GM10248 (cell line): Measurements from ENCODE around the gene OR52E6.

Experiments used
- CTCF ChIA-PET: fragments of 300-600 bp; sonication (Branson Sonifier 250); formaldehyde crosslinking; extraction: SDS; loops from one replicate; lab custom pipeline; 2021; ENCODE audit warnings: antibody characterized with exemption; lab: Yijun Ruan, JAX
- POLR2A ChIA-PET: fragments of 350-650 bp; sonication (Branson Sonifier 250); formaldehyde crosslinking; extraction: SDS; loops from one replicate; lab custom pipeline; 2020; ENCODE audit warnings: antibody characterized with exemption; lab: Yijun Ruan, JAX
- DNase-seq: peaks from one replicate; pipeline ENCODE4 v3.0.0; 2012; ENCODE audit errors: extremely low spot score
- TF ChIP-seq, protein P1 (sequence below): IDR thresholded peaks from 2 replicates; pipeline ENCODE4 v1.5.1; 2012; ENCODE audit warnings: mild to moderate bottlenecking, low read depth; ENCODE audit errors: extremely low read depth, missing control alignments, control extremely low read depth

Gene OR52E6

GRCh38 chr11:5841797-5842196 is at the start of gene OR52E6:
OR52E6 (minus strand) TSS chr11:5841897; CDS start chr11:5841897, 0 bp downstream.
- ChIA-PET CTCF (no interaction called here), POLR2A (no interaction called here)
- no peak for DNase-seq
- TF ChIP-seq, protein P1, sequence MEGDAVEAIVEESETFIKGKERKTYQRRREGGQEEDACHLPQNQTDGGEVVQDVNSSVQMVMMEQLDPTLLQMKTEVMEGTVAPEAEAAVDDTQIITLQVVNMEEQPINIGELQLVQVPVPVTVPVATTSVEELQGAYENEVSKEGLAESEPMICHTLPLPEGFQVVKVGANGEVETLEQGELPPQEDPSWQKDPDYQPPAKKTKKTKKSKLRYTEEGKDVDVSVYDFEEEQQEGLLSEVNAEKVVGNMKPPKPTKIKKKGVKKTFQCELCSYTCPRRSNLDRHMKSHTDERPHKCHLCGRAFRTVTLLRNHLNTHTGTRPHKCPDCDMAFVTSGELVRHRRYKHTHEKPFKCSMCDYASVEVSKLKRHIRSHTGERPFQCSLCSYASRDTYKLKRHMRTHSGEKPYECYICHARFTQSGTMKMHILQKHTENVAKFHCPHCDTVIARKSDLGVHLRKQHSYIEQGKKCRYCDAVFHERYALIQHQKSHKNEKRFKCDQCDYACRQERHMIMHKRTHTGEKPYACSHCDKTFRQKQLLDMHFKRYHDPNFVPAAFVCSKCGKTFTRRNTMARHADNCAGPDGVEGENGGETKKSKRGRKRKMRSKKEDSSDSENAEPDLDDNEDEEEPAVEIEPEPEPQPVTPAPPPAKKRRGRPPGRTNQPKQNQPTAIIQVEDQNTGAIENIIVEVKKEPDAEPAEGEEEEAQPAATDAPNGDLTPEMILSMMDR, result no peak

GRCh38 chr11:5891216-5891800 is 49.6 kb upstream of the OR52E6 start:
- POLR2A ChIA-PET, result no interaction called here
- CTCF ChIA-PET, result interaction anchor here (0.7 to 1.2 kb wide), 15 partner anchors 11 to 1704 kb away, joined by 3 to 12 read pairs (median 3); partner anchors contain the start of gene TRIM22
- TF ChIP-seq, protein P1, result no peak
- DNase-seq, result no peak

DNA sequence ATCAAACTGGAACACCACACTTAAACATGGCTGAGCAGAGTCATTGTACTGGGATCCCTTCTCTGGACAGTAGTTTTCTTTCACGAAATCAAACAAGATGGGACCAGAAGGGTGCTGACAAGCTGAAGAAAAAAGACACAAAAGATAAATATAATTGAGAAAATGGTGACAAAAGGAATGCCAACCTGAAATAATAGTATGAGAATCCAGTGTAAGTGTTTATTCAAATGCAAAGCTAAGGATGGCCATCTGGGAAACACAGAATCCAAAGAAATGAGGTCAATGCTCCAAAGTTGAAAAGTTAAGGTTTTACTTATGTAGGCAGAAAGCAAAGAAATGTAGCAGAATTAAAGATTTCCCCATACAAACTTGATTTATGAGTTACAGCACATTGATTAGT is 46.0 kb upstream of the OR52E6 start:
- TF ChIP-seq, protein P1, result no peak
- ChIA-PET POLR2A (no interaction called here), CTCF (interaction anchor here (1.8 kb wide), 1 partner anchor 411 kb away, joined by 5 read pairs; no protein-coding TSS in a partner anchor)
- no peak for DNase-seq

DNA sequence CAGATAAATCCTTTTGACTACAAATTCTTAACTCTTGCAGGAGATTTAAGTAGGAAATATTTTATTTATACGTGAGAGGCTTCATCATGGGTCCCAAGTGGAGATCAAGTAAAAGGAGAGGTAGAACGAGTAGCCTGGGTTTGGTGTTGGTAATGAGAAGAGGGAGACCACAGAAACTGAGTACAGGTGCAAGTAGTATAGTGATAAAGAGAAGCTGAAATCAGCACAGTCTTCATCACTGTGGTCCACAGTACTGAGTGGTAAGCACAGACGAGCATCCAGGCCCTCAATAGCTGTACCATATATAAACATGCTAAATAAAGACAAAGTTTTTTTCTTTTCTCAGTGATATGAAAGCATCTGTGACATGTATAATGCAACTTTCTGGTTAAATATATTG is 45.5 kb upstream of the OR52E6 start:
- DNase-seq, result no peak
- ChIA-PET POLR2A (no interaction called here), CTCF (no interaction called here)
- TF ChIP-seq, protein P1, result no peak

DNA sequence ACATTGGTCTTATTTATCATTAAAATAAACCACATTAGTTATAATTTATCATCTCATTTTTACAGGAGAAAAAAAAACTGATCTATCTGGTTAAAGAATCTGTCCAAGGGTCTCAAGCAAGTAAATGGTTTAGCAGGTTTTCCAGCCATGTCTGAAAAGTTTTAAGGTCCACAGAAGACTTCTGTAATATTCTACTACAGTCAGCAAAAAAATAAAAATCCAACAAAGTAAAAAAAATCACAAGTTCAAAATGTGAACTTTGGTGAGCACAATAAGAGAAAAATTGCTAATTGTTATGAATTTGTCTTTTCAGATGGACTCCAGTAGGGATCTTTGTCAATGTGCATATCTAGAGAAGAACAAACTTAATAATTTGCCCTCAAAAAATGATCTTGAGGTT is 40.1 kb upstream of the OR52E6 start:
- POLR2A ChIA-PET, result no interaction called here
- TF ChIP-seq, protein P1, result no peak
- CTCF ChIA-PET, result no interaction called here
- no peak for DNase-seq

GRCh38 chr11:5880329-5880728 is 38.6 kb upstream of the OR52E6 start, which contains the start of gene OR52E4:
OR52E4 (plus strand) TSS chr11:5880629; CDS start chr11:5884293, 3,664 bp downstream.
- no peak for DNase-seq
- CTCF ChIA-PET, result interaction anchor here (1.1 kb wide), 1 partner anchor 9 kb away, joined by 3 read pairs; no protein-coding TSS in a partner anchor
- TF ChIP-seq, protein P1, result no peak
- POLR2A ChIA-PET, result no interaction called here

DNA sequence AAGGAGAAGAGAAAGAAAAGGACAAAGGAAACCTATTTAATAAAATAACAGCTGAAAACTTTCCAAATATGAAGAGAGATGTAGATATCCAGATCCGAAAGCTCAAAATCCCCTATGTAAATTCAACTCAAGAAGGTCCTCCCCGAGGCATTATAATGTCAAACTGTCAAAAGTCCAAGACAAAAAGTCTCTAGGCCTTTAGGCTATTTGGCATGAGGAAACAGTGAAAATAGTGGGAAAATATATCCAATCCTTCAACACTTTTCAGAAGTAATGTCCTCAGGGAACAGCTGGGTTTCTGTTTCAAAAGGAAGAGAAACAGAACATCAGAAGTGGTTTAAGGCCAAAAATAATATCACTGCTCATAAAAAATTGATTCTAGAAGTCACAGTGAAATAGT is 36.9 kb upstream of the OR52E6 start:
- ChIA-PET CTCF (interaction anchor here (2.4 kb wide), 1 partner anchor 12 kb away, joined by 6 read pairs; no protein-coding TSS in a partner anchor), POLR2A (no interaction called here)
- TF ChIP-seq, protein P1, result no peak
- DNase-seq, result no peak
